ENCODE measurements around the gene DNAJA4. TPM values are rescaled to one million over a fixed set of nuclear protein-coding genes. Genes with fewer than 3 reads are reported as not detected.

The DNAJA4 gene
- 100 to 1,000 TPM in 8 of 10 donors, 10 to 100 TPM in 2; 78.9 to 210 (median 150) TPM for total RNA-seq
- 100 to 1,000 TPM in 1 of 2 donors, 10 to 100 TPM in 1; 40.0 to 226 TPM for polyA plus RNA-seq
- long read RNA-seq, donor 1, transcript DNAJA4-202 (7 exons, 3,116 nt), result major isoform, 59 of 74 reads
- long read RNA-seq, donor 1, partial matches to known transcripts, result 2 of 74 reads
- long read RNA-seq, donor 1, other reads (novel, unspliced or antisense), result 6 of 74 reads
- long read RNA-seq, donor 2, transcript DNAJA4-202 (7 exons, 3,116 nt), result major isoform, 127 of 143 reads
- long read RNA-seq, donor 2, partial matches to known transcripts, result 7 of 143 reads
- long read RNA-seq, donor 2, other reads (novel, unspliced or antisense), result 2 of 143 reads
- long read RNA-seq, donor 3, transcript DNAJA4-206 (7 exons, 1,399 nt), result minor isoform, 9 of 90 reads
- long read RNA-seq, donor 3, transcript DNAJA4-207 (2 exons, 2,961 nt), result minor isoform, 15 of 90 reads
- long read RNA-seq, donor 3, transcript DNAJA4-202 (7 exons, 3,116 nt), result major isoform, 21 of 90 reads
- long read RNA-seq, donor 3, partial matches to known transcripts, result 40 of 90 reads
- long read RNA-seq, donor 3, other reads (novel, unspliced or antisense), result 2 of 90 reads

DNA sequence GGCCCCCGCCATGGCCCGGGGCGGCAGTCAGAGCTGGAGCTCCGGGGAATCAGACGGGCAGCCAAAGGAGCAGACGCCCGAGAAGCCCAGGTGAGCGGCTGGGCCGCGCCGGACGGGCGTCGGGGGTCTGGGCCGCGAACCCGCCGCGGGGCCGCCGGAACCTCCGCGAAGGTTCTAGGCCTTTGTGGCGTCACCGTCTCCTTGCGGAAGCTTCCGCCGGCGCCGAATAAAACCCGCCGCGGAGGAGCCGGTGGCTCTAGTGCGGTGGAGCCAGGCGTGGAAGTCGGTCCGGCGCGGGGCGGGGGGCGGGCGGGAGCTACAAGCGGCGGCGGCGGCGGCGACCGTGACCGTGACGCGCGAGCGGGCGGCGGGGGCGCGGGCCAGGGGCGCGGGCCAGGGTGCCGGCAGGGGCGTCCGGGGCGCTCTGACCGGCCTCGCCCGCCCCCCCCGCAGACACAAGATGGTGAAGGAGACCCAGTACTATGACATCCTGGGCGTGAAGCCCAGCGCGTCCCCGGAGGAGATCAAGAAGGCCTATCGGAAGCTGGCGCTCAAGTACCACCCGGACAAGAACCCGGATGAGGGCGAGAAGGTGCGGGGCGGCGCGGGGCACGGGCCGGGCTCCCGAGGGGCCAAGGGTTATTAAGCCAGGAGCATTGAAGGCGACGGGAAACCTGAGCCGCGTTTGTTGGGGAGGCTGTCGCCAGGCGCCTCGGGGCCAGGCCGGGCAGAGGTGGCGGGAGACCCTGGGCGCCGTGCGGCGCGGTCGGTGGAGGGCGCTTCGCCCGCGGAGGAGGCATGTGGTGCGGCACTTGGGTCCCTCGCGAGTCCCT is at the start of gene DNAJA4:
Gene DNAJA4 (plus strand): TSS at position 259 of the 833 bp plus-strand sequence. CDS start 202 bp downstream, at position 461.
- Histone ChIP-seq H3K4me1 (peaks cover 2 to 47% (median 22%) of the 10 kb centered on the region in 9 donors), H3K9me3 (no peaks in the 10 kb centered on the region), H3K27me3 (no peaks in the 10 kb centered on the region), H3K4me3 (peak within 1 kb of the TSS; percentile 60 to 87 (median 79)), H3K27ac (peak within 1 kb of the TSS; percentile 47 to 97 (median 90)), H3K36me3 (no peaks in the 10 kb centered on the region)
- intact Hi-C loops (cut with DNase I), result no loop called here
- peak; percentile 43 to 65 (median 58) for ATAC-seq
- TF ChIP-seq, protein P1, sequence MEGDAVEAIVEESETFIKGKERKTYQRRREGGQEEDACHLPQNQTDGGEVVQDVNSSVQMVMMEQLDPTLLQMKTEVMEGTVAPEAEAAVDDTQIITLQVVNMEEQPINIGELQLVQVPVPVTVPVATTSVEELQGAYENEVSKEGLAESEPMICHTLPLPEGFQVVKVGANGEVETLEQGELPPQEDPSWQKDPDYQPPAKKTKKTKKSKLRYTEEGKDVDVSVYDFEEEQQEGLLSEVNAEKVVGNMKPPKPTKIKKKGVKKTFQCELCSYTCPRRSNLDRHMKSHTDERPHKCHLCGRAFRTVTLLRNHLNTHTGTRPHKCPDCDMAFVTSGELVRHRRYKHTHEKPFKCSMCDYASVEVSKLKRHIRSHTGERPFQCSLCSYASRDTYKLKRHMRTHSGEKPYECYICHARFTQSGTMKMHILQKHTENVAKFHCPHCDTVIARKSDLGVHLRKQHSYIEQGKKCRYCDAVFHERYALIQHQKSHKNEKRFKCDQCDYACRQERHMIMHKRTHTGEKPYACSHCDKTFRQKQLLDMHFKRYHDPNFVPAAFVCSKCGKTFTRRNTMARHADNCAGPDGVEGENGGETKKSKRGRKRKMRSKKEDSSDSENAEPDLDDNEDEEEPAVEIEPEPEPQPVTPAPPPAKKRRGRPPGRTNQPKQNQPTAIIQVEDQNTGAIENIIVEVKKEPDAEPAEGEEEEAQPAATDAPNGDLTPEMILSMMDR (IDR thresholded peaks at IDR 0.05), result peak in 4 of 9 donors; percentile 31 to 50 (median 44)
- DNase-seq, result peak; percentile 64 to 70
- WGBS, 2 donors, result 4 to 5% methylated on average over 99 to 107 of the region's 107 CpGs

DNA sequence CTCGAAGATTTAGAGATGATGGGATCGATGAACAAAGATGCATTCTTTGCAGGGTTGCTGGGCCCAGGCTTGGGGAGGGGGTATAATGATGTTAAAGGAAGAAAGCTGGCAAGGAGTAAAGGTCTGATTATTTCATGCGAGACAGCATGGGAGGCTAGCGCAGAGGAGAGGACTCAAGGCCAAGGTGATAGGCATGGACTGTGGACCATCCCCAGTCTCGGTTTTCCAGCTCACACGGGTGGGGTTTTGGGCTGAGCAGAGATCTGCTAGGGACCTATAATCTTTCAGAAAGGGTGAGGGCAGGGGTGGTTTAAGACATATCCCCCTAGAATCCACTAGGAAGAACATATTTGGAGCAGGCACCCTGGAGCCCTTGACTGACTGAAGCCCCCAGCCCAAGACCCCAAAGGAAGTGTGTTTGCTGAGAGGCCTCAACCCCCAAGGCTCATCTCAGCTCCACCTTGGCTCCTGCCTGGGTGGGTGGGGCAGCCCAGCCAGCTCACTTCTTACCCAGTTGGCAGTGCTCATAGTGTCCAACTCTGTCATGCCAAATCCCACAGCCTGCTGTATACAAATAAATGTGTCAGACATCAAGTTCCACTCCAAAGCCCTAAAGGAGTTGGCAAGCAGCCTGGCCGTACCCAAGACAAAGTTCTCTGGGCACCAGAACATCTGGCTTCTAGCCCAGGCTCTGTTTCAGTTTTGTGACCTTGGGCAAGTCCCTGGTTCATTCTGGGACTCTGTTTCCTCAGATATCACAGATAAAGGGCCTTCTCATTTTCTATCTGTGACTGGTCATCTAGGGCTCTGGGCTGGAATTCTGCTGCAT is 47.9 kb upstream of the DNAJA4 start:
- peak; percentile 70 to 87 for DNase-seq
- H3K27me3 ChIP-seq, result peaks cover 0 to 9% (median 0%) of the 10 kb centered on the region in 7 donors
- H3K4me1 ChIP-seq, result peaks cover 2 to 46% (median 25%) of the 10 kb centered on the region in 9 donors
- WGBS, 2 donors, result 62 to 68% methylated on average over 7 of the region's 7 CpGs
- peak overlapping the region; percentile 31 to 78 (median 76) for H3K27ac ChIP-seq
- H3K36me3 ChIP-seq, result no peaks in the 10 kb centered on the region
- TF ChIP-seq, protein P1 (IDR thresholded peaks at IDR 0.05), result no peak
- H3K4me3 ChIP-seq, result no peak overlapping the region
- intact Hi-C loops (cut with DNase I), result no loop called here
- no peaks in the 10 kb centered on the region for H3K9me3 ChIP-seq
- peak; percentile 88 to 95 (median 89) for ATAC-seq

DNA sequence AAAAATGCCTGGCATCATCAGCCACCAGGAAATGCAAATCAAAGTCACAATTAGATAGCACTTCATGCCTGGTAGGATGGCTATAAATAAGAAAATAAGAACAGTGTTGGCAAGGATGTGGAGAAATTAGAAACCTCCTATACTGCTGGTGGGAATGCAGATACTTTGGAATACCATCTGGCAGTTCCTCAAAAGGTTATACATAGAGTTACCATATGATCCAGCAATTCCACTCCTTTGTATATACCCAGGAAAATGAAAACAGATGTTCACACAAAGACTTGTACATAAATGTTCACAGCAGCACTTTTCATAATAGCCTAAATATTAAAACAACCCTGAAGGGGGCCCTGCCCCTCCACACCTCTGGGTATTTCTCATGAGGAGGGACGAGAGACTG is 43.6 kb upstream of the DNAJA4 start:
- H3K27me3 ChIP-seq, result no peaks in the 10 kb centered on the region
- intact Hi-C loops (cut with DNase I), result no loop called here
- 65 to 80% methylated on average over 1 of the region's 1 CpG for WGBS, 2 donors
- H3K4me1 ChIP-seq, result peaks cover 0 to 33% (median 17%) of the 10 kb centered on the region in 9 donors
- ATAC-seq, result no peak
- no peak for DNase-seq
- peak overlapping the region in 9 of 10 donors; percentile 9 to 73 (median 51) for H3K27ac ChIP-seq
- H3K36me3 ChIP-seq, result no peaks in the 10 kb centered on the region
- H3K9me3 ChIP-seq, result peaks cover 0 to 12% (median 4%) of the 10 kb centered on the region in 11 donors
- no peak overlapping the region for H3K4me3 ChIP-seq
- TF ChIP-seq, protein P1 (IDR thresholded peaks at IDR 0.05), result no peak
